ENCODE results near the gene IFFO2.

- TF ChIP-seq USF2 (IDR thresholded peaks at IDR 0.05; ENCODE audit: borderline replicate concordance, low read depth, low read length) (no peak), CTCF (IDR thresholded peaks at IDR 0.05) (no peak), REST (IDR thresholded peaks at IDR 0.05; ENCODE audit: low read depth, low read length) (no peak), NRF1 (IDR thresholded peaks at IDR 0.05; ENCODE audit: low read depth, low read length) (no peak), EP300 (IDR thresholded peaks at IDR 0.05; ENCODE audit: borderline replicate concordance in 1 of 2, low read depth in 1 of 2, low read length in 1 of 2) (no peak), RAD21 (IDR thresholded peaks at IDR 0.05; ENCODE audit: low read length) (no peak), GABPA (IDR thresholded peaks at IDR 0.05; ENCODE audit: low read depth) (no peak), YY1 (IDR thresholded peaks at IDR 0.05; ENCODE audit: low read depth) (no peak), RXRA (IDR thresholded peaks at IDR 0.05; ENCODE audit: borderline replicate concordance, low read depth) (no peak), ZBTB33 (IDR thresholded peaks at IDR 0.05; ENCODE audit: borderline replicate concordance, low read depth) (no peak), FOXJ3 (CRISPR knock-in tag; IDR thresholded peaks at IDR 0.05) (no peak), POLR2AphosphoS5 (IDR thresholded peaks at IDR 0.05; ENCODE audit: low read depth, low read length) (no peak), TAF1 (IDR thresholded peaks at IDR 0.05; ENCODE audit: borderline replicate concordance, low read depth, low read length) (no peak)
Observed at GRCh38 chr1:18998016-18998724, 41.7 kb upstream of the IFFO2 start.

Data from SK-N-SH (cell line).